Right ventricle myocardium inferior (tissue), 1 donor: ENCODE results near the gene VPREB3. TPM values are rescaled to one million over a fixed set of nuclear protein-coding genes. Genes with fewer than 3 reads are reported as not detected.
A peak's percentile ranks its signal among the peaks of the same experiment; 100 is the strongest.

ENCODE experiments used
- ATAC-seq: fragments of 200-7000 bp; cut with Tn5 transposase; one replicate; pipeline ENCODE4 v1.9.1; 2020; ENCODE audit warnings: mild to moderate bottlenecking, moderate library complexity
- DNase-seq: peaks from one replicate; pipeline ENCODE4 v3.0.0; 2021; ENCODE audit errors: missing footprints
- intact Hi-C: fragments of 100-400 bp; cut with DNase I; formaldehyde crosslinking; loops from one replicate; pipeline ENCODE4 v1.11.0; 2022
- long read RNA-seq: library from polyadenylated mRNA; unstranded; transcript quantifications from one replicate; pipeline ENCODE4 v2.0.0, GENCODE V29; 2021
- total RNA-seq: library from RNA; stranded (reverse); fragmentation: NEBNext Ultra II Directional; extraction: Animal tissue kit (Norgen Biotek cat#: 25700); gene quantifications from one replicate; pipeline ENCODE4 v1.2.1, GENCODE V29; 2021
- donor health status: DM: no; HTN: yes; CAD: no; lungs with severe emphysema.

VPREB3 gene, protein sequence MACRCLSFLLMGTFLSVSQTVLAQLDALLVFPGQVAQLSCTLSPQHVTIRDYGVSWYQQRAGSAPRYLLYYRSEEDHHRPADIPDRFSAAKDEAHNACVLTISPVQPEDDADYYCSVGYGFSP
- total RNA-seq: 0.43 TPM
- long read RNA-seq: 0 reads

DNA sequence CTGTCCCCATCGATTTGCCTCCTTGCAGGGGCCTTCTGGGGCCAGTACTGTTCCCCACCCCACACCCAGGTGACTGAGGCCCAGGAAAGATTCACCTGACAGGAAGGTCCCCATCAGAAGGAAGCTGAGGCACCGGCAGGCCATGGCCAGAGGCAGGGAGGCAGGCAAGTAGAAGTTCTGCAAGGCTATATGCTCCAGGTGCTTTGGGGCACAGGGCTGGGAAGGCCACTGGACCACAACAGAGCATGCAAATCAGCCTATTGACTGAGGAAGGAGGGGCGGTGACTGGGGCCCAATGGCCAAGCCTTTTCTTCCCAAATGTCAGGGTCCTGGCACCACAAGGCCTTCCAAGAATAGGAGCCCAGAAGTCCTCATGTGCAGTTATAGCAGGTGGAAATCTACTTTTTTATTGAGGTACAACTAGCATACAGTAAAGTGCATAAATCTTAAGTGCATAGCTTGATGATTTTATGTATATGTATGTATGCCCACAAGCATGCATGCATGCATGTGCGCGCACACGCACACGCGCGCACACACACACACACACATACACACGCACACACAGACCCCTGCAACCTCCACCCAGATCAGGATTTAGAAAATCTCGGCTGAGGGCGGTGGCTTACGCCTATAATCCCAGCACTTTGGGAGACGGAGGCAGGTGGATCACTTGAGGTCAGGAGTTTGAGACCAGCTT lies at the start of gene VPREB3:
Gene VPREB3 (minus strand): TSS at position 206 of the 700 bp plus-strand sequence. CDS start 62 bp downstream, at position 144.
- intact Hi-C loops: no loop called here
- DNase-seq (no peak), ATAC-seq (no peak)

DNA sequence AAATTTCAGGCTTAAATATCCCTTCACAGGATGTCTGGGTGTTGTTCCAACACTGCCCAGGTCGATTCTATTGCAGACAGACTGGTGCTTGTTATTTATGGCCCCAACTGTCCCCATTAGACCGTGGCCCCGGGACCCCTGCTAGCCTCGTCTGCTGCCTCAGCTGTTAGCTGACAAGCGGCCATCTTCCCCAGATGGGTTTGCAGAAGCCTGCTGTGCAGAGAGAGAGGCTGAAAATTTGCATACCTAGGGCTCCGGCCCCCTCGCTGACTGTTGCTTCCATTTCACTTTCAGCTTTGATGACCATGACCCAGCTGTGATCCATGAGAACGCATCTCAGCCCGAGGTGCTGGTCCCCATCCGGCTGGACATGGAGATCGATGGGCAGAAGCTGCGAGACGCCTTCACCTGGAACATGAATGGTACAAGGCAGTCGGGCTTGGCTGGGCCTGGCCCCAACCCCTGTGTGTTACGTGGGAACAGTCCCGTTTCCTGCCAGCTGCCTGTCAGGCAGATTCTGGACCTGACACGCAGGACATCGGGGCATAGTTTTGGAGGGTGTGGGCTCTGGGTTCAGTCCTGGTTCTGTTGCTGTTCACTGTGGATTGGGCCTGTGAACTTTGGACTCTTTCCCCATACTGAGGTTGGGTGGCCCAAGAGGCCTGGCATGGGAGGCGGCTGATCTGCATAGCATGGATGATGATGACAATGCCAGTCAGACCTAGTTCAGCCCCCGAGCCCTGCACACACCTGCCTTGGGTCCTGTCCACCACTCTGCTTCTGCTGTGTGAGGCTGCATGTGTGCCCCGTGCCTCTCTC lies 49.0 kb upstream of the VPREB3 start:
- DNase-seq (no peak), ATAC-seq (no peak)
- intact Hi-C loops: no loop called here

DNA sequence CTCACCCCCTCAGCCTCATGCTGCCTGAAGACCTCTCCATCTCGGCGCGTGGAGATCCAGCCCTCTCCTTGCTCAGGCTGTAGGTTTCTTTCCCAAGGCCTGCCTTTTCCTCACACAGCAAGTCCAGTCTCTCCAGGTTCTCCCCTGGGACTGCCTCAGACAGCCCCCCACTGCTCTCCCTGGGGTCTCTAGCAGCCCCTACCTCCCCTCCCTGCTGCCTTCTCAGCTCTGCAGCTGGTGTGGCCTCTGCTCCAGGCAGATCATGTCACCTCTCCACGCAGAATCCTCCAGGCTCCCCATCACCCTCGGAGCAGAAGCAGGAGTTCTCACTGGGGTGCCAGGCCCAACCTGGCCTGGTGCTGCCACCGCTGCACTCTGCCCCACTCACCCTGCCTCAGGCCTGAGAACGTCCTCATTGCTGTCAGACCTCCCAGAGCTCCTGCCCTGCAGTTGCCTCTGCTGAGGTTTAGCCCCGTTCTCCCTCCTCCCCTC lies 47.7 kb upstream of the VPREB3 start:
- intact Hi-C loops: no loop called here
- ATAC-seq: no peak
- no peak for DNase-seq

DNA sequence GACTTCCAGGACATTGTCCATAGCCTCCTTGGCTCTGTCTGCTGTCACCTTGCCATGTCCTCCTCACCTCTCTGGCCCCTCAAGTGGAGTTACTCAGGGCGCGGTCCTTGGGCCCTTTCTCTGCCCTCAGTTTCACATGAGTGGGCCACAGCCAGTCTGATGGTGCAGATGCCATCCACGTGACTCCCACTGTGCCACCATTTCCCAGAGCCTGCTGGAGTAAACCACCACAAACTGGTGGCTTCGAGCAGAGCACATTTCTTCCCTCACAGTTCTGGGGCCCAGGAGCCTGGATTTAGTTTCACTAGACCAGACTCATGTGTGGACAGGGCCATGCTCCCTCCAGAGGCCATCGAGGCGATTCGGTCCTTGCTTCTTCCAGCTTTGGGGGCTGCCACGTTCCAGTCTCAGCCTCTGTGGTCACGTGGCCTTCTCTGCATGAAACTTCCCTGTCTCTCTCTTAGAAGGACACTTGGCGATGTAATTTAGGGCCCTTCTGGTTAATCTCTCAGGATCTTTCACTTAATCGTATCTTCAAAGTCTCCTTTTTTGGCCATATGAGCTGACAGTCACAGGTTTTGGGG lies 47.1 kb upstream of the VPREB3 start:
- ATAC-seq: no peak
- DNase-seq: no peak
- intact Hi-C loops: no loop called here

DNA sequence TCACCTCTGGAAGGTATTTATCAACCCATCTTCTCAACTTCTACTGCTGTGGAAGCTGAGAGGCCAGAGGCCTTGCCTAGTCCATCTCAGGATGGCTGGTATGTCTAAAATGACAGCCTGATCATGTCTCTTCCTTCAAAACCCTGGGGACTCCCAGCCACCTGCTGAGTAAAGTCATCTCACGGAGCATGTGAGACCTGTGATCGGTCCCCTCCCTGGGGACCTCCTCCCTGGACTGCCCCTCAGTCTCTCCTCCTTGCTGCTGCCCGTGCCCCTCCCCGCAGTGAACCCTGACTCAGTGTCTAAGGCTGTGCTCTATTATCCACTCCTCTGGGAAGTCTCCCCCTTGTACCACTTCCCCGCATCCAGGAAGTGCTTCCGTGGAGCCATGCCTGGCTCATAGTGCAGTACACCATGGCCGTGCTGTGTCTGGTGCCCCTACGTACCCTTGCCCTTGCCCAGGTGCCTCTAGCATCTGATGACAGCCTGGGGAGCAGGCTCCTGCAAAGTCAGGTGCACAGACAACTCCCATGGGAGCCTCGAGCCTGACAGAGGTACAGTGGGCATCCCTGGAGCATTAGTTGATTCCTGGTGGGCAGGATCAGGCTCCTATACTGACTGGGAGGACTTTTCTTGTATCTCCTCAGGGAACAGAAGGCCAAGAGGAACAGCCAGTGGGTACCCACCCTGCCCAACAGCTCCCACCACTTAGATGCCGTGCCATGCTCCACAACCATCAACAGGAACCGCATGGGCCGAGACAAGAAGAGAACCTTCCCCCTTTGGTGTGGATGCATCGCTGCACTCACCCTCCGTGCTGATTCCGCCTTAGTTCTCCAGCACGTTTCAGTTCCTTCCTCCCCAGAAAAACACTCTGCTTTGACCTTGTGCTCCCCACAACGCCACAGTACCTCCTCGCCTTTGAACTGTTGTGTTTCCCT lies 46.3 kb upstream of the VPREB3 start:
- DNase-seq (no peak), ATAC-seq (no peak)
- intact Hi-C loops: no loop called here

DNA sequence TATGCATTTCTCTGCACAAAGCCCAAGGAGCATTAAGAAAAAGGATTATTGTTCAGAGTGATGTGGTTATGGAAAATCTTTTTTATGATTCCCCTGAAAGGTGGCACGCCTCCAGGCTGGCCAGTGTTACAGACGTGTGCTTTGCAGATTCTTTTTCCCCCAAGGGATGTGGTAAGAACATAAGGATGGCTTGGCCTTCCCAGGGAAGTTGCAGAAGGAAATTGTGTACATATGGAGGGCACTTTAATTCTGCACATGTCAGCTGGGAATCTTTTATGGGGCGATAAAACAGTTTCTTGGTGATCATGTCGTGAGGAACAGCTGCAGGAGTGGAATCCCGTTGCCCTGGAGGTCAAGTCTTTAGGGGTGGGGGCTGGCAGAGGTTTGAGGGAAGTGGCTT lies 42.2 kb upstream of the VPREB3 start:
- intact Hi-C loops: no loop called here
- no peak for ATAC-seq

DNA sequence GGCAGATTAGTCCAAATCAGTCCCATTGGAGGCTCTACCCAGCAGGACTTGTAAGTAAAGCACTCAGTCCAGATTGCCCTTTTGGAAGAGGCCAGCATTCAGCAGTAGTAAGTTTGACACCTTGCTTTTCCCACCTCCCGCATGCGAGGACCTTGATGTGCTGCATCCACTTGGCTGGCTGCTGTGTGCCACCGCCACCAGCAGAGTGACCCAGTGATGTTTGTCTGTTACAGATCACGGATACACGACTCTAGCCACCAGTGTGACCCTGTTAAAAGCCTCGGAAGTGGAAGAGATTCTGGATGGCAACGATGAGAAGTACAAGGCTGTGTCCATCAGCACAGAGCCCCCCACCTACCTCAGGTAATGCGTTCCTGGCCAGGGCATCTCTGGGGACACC lies 39.1 kb upstream of the VPREB3 start:
- ATAC-seq: no peak

More for the DNA sequence above, 42.2 kb upstream of the VPREB3 start:
- no peak for DNase-seq

DNA sequence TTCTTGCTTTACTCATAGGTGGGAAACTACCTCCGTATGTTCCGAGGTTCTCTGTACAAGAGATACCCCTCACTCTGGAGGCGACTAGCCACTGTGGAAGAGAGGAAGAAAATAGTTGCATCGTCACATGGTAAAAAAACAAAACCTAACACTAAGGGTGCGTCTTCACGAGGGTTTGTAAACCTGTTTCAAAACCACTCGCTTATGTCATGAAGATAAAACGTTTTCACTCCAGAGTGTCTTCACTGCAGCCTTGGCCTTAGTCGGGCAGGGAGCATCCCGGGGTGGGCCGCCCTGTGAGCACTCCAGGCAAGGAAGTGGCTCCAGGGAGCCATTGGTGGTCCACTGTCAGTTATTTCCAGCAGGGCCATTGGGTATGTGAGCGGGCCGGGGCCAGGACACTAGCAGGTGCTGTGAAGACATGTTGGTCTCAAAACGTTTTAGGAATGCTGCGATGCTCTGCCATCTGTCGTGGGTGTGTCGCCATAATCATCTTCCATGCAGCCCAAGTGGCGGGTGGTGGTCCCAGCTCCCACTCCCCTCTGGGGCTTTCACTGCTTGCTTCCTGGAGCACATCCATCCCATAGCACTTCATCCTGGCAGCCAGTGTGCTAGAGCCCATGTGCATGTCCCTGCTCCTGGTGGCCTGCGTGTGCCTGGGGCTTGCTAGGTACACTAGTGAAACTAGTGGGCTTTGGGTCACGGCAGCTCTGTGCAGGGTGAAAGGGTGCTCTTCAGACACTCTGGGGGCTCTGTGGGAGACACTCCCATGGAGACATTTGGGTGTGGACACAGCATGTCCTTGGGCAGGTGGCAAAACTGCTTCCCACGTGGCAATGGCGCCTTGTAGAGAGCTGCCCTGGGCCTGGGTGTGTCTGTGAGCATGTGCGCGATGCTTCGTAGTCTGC lies 37.8 kb upstream of the VPREB3 start:
- ATAC-seq: no peak
- intact Hi-C loops: no loop called here
- DNase-seq: no peak

More for the DNA sequence above, 39.1 kb upstream of the VPREB3 start:
- DNase-seq: no peak
- intact Hi-C loops: no loop called here

DNA sequence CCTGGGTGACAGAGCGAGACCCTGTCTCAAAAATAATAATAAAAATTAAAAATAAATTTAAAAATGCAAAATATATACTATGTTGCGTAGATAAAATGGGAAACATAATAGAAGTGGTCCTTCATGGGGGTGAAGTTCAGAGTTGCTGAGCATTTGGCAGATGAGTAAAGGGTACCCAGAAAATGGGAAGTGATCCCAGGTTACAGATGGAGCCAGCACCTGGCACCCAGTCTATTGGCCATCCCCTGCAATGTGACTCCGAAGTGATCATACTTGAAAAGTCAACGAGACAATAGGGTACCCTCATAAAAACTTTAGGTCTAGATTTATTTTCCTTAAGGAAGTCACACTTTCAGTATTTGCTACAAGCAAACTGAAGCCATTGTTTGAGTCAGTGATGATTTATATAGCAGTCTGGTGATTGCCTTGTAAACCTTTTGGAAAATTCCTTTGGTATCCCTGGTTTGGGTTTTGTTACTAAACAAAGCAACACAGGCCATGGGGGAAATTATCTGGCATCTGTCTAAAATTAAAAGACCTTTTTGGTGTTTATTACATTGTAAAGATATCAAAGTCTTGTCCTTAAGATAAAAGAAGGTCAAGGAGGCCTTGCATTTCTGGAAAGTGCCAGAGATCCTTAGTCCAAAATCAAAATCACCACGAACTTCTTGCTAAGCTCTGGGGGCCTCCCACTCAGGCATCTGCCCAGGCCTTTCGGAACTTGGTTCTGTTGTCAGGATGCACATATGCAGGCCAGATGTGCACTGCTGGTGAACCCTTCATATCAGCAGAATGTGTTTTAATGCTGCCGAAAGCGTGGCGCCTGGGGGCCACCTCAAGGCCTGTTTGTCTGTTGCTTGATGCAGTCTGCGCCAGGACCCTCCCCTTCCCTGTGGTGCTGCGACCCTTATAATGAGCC lies 36.9 kb upstream of the VPREB3 start:
- ATAC-seq (peak; percentile 46), DNase-seq (no peak)
- intact Hi-C loops: no loop called here

DNA sequence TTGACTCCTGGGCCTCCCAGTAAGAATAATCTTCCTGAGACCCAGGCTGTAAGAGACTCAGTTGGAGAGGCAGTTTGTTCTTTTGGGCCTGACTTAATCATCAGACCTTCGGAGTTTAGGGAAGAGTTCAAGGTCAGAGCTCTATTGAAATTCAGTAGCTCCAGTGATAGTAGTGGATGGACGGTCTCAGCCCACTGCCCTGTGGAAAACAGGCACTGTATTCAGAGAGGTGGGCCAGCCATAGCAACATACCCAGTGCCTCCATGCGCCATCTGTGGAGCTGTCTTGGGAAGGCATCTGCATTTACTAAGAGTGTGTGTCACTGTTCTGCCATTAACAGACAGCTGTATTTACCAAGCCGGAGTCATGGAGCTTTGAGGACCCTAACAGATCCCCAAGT lies 35.4 kb upstream of the VPREB3 start:
- no peak for ATAC-seq
- DNase-seq: no peak
- intact Hi-C loops: loop anchor here (5.0 kb wide), 2 partner anchors 43 to 58 kb away; no protein-coding TSS in a partner anchor

DNA sequence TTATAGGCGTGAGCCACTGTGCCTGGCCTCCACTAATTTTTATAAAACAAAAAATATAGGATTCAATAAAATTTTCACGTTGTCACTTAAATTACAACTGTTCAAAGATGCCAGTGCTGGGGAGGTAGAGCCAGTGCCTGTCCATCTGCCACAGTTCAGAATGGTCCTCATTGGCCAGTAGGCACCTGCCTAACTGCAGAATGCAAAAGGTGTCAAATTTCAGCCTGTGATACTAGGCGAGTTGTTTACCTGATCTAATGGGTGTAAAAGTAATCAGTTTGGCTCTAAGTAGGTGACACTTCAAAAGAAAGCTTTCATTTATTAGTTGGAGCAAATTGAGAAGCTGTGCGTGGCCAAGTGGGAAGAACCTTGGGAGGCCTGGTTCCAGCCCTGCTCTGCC lies 34.9 kb upstream of the VPREB3 start:
- DNase-seq: no peak
- intact Hi-C loops: loop anchor here (5.0 kb wide), 2 partner anchors 43 to 58 kb away; no protein-coding TSS in a partner anchor
- no peak for ATAC-seq

DNA sequence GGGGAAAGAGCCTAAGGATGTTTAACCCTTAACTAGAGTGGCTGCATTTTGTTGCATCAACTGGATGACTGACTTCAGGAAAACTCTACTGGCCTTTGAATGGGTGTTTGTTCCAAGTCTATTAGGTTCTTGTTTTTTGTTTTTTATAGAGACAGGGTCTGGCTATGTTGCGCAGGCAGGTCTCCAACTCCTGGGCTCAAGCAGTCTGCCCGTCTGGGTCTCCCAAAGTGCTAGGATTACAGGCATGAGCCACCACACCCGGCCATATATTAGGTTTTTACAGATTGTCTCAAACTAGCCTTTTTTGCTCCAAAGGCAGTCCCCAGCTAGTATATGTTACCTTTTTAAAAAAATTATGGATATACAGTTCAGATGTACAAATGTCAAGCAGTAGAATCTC lies 33.7 kb upstream of the VPREB3 start:
- no peak for DNase-seq
- intact Hi-C loops: loop anchor here (2.0 to 5.0 kb wide), 3 partner anchors 19 to 59 kb away; no protein-coding TSS in a partner anchor
- ATAC-seq: no peak

DNA sequence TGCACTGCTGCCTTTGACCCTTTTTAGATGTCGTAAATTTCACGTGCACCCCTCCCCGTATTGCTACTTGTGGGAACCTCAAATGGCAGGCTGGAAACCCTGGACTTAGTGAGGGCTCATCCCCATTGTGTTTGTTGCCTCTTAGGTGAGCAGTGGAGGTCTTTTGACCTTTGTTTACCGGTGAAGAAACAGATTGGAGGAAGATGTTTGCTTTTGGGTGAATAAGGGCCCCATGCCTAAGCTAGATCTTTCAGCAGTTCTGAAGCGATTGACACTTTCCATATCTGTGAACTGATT lies 33.3 kb upstream of the VPREB3 start:
- ATAC-seq: no peak
- intact Hi-C loops: loop anchor here (2.0 to 5.0 kb wide), 3 partner anchors 19 to 60 kb away; no protein-coding TSS in a partner anchor
- DNase-seq: no peak

DNA sequence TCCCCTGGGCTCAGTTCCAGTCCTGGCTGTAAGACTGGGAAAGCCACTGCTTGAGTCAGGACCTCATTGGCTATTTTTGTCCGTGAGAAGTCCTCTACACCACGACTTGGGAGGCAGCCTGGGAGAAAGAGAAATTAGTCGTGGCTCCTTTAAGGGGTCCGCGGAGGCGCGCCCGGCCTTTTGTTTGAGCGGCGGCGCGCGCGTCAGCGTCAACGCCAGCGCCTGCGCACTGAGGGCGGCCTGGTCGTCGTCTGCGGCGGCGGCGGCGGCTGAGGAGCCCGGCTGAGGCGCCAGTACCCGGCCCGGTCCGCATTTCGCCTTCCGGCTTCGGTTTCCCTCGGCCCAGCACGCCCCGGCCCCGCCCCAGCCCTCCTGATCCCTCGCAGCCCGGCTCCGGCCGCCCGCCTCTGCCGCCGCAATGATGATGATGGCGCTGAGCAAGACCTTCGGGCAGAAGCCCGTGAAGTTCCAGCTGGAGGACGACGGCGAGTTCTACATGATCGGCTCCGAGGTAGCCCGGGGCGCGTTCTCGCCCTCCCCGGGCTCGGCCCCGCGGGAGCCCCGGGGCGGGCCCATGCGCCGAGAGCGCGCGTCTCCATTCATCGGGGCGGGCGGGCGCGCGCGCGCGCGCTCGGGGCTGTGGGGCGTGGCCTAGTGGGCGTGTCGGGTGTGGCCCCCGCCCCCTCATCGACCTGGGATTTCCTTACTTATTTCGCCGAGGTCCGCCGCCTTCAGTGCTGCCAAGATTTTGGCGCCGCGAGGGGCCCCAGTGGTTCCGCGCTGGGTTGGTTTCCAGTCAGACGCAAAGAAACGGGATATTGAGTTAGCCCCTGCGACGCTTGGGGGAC lies 32.8 kb upstream of the VPREB3 start, which contains the start of gene SMARCB1:
Gene SMARCB1 (plus strand): TSS at position 215 of the 848 bp plus-strand sequence. CDS start 204 bp downstream, at position 419.
- ATAC-seq (peak; percentile 93), DNase-seq (peak; percentile 98)
- intact Hi-C loops: loop anchor here (2.0 to 5.0 kb wide), 3 partner anchors 18 to 60 kb away; no protein-coding TSS in a partner anchor

DNA sequence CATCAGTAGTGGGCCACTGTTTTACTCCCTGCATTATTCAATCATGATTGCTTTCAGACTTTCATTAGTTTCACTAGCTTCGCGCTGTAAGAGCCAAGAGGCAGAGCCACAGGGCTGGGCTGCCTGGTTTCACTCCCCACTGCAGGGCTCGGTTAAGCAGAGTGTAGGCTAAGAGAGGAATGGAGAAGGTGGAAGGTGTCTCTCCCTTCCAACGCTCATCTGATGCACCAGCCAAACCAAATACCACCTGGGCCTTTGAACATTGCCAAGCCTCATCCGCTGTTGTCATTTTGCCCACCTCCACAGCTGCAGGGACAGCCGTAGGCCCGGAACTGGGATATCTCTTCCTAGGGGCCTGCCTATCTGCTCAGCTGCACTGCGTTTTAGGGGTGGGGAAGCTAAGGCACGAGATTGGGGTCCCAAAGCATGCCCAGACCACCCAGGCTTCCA lies 32.1 kb upstream of the VPREB3 start:
- intact Hi-C loops: loop anchor here (2.0 to 5.0 kb wide), 3 partner anchors 17 to 61 kb away; no protein-coding TSS in a partner anchor
- DNase-seq: no peak

More for the DNA sequence above, 32.1 kb upstream of the VPREB3 start:
- ATAC-seq: peak; percentile 2
